Fibroblast of pulmonary artery (primary cell): ENCODE results near the gene LTBP1.

Source experiments
- DNase-seq: peaks from one replicate; pipeline ENCODE4 v3.0.0-alpha.2; 2010; ENCODE audit warnings: low read depth
- H3K4me3 ChIP-seq: replicated peaks from 2 replicates; pipeline ENCODE4 v1.5.1; 2011; ENCODE audit warnings: low read depth, mild to moderate bottlenecking, control low read depth, low read length, moderate library complexity
- CTCF ChIP-seq: IDR thresholded peaks from 2 replicates; pipeline ENCODE4 v1.5.1; 2011; ENCODE audit warnings: mild to moderate bottlenecking, control low read depth, low read length, inconsistent platforms; ENCODE audit errors: missing control alignments

LTBP1 gene

GRCh38 chr2:33067598-33067997 lies 120.8 kb downstream of the LTBP1 start:
- DNase-seq = no peak
- TF ChIP-seq CTCF = no peak
- no peak overlapping the region for H3K4me3 ChIP-seq

GRCh38 chr2:33068261-33068660 lies 121.5 kb downstream of the LTBP1 start:
- peak; percentile 36 for DNase-seq
- TF ChIP-seq CTCF = no peak
- H3K4me3 ChIP-seq = no peak overlapping the region

GRCh38 chr2:33069894-33070651 lies 123.3 kb downstream of the LTBP1 start:
- DNase-seq = peak; percentile 96
- no peak overlapping the region for H3K4me3 ChIP-seq

GRCh38 chr2:33071591-33071990 lies 124.8 kb downstream of the LTBP1 start:
- TF ChIP-seq CTCF = no peak
- no peak overlapping the region for H3K4me3 ChIP-seq
- DNase-seq = no peak

More at GRCh38 chr2:33069894-33070651, 123.3 kb downstream of the LTBP1 start:
- no peak for TF ChIP-seq CTCF

- TF ChIP-seq CTCF = no peak
- no peak for DNase-seq
- H3K4me3 ChIP-seq = no peak overlapping the region
These were observed 125.9 kb downstream of the LTBP1 start for GRCh38 chr2:33072614-33073013.

GRCh38 chr2:33073018-33073417 lies 126.3 kb downstream of the LTBP1 start:
- no peak for DNase-seq
- no peak overlapping the region for H3K4me3 ChIP-seq
- no peak for TF ChIP-seq CTCF

- no peak for TF ChIP-seq CTCF
- H3K4me3 ChIP-seq = no peak overlapping the region
- DNase-seq = no peak
These were observed 127.4 kb downstream of the LTBP1 start for GRCh38 chr2:33074197-33074596.
